H9 (cell line): Measurements from ENCODE around the gene SH3GL3. TPM values are rescaled to one million over a fixed set of nuclear protein-coding genes. Genes with fewer than 3 reads are reported as not detected.

Source experiments
- DNase-seq: peaks from one replicate; pipeline ENCODE4 v3.0.0-alpha.2; 2017
- H2AFZ ChIP-seq: one replicate; pipeline ENCODE4 v1.6.1; 2013; ENCODE audit warnings: mild to moderate bottlenecking, low read length, control low read depth, moderate library complexity
- H2AK5ac ChIP-seq: 2 replicates; pipeline ENCODE4 v1.6.1; 2013; ENCODE audit warnings: low read length, control low read depth, mixed read lengths; ENCODE audit not compliant: insufficient read length
- H2BK120ac ChIP-seq: one replicate; pipeline ENCODE4 v1.6.1; 2013; ENCODE audit warnings: low read depth, mild to moderate bottlenecking, low read length, control low read depth, inconsistent platforms; ENCODE audit not compliant: poor library complexity, severe bottlenecking
- H2BK12ac ChIP-seq: 2 replicates; pipeline ENCODE4 v1.6.1; 2013; ENCODE audit warnings: low read length, control low read depth, mixed read lengths, low read depth; ENCODE audit not compliant: insufficient read length
- H2BK15ac ChIP-seq: 2 replicates; pipeline ENCODE4 v1.6.1; 2013; ENCODE audit warnings: low read depth, low read length, control low read depth
- H2BK20ac ChIP-seq: one replicate; pipeline ENCODE4 v1.6.1; 2013; ENCODE audit warnings: low read depth, mild to moderate bottlenecking, low read length, control low read depth, inconsistent platforms; ENCODE audit not compliant: poor library complexity, severe bottlenecking
- H2BK5ac ChIP-seq: 2 replicates; pipeline ENCODE4 v1.6.1; 2013; ENCODE audit warnings: low read length, control low read depth, mixed read lengths; ENCODE audit not compliant: insufficient read length
- H3K14ac ChIP-seq: 2 replicates; pipeline ENCODE4 v1.6.1; 2013; ENCODE audit warnings: low read length, control low read depth; ENCODE audit not compliant: insufficient read depth
- H3K18ac ChIP-seq: 2 replicates; pipeline ENCODE4 v1.6.1; 2013; ENCODE audit warnings: low read depth, mild to moderate bottlenecking, mixed read lengths, low read length, control low read depth; ENCODE audit not compliant: insufficient read length
- H3K23ac ChIP-seq: 2 replicates; pipeline ENCODE4 v1.6.1; 2013; ENCODE audit warnings: low read length, control low read depth, mixed read lengths, low read depth; ENCODE audit not compliant: insufficient read length
- H3K23me2 ChIP-seq: 2 replicates; pipeline ENCODE4 v1.6.1; 2013; ENCODE audit warnings: low read depth, mild to moderate bottlenecking, mixed read lengths, low read length, control low read depth; ENCODE audit not compliant: insufficient read length, poor library complexity, severe bottlenecking
- H3K27ac ChIP-seq: 2 replicates; pipeline ENCODE4 v1.5.1; 2013; ENCODE audit warnings: low read length, control low read depth, mixed read lengths, low read depth; ENCODE audit not compliant: insufficient read length
- H3K27me3 ChIP-seq: 2 replicates; pipeline ENCODE4 v1.6.1; 2013; ENCODE audit warnings: low read length, control low read depth, inconsistent platforms; ENCODE audit not compliant: insufficient read depth
- H3K4ac ChIP-seq: 2 replicates; pipeline ENCODE4 v1.6.1; 2013; ENCODE audit warnings: low read depth, mild to moderate bottlenecking, control low read depth, inconsistent platforms, low read length, moderate library complexity
- H3K4me1 ChIP-seq: 2 replicates; pipeline ENCODE4 v1.6.1; 2013; ENCODE audit warnings: low read length, control low read depth, inconsistent platforms; ENCODE audit not compliant: insufficient read depth
- H3K4me2 ChIP-seq: 2 replicates; pipeline ENCODE4 v1.6.1; 2013; ENCODE audit warnings: low read length, control low read depth, mixed read lengths; ENCODE audit not compliant: insufficient read length, insufficient read depth
- H3K56ac ChIP-seq: 2 replicates; pipeline ENCODE4 v1.6.1; 2013; ENCODE audit warnings: low read depth, mild to moderate bottlenecking, mixed read lengths, low read length, control low read depth; ENCODE audit not compliant: insufficient read length
- H3K79me1 ChIP-seq: 2 replicates; pipeline ENCODE4 v1.6.1; 2013; ENCODE audit warnings: low read depth, mild to moderate bottlenecking, moderate library complexity, low read length, control low read depth, inconsistent platforms; ENCODE audit not compliant: insufficient read depth, poor library complexity, severe bottlenecking
- H3K79me2 ChIP-seq: 2 replicates; pipeline ENCODE4 v1.6.1; 2013; ENCODE audit warnings: low read length, control low read depth, inconsistent platforms; ENCODE audit not compliant: insufficient read depth
- H3K9ac ChIP-seq: 2 replicates; pipeline ENCODE4 v1.6.1; 2013; ENCODE audit warnings: low read length, control low read depth, mixed read lengths; ENCODE audit not compliant: insufficient read length; ENCODE audit errors: extremely low read depth
- H3K9me3 ChIP-seq: one replicate; pipeline ENCODE4 v1.6.1; 2013; ENCODE audit warnings: low read depth, low read length, inconsistent platforms; ENCODE audit not compliant: control insufficient read depth
- H3T11ph ChIP-seq: one replicate; pipeline ENCODE4 v1.6.1; 2013; ENCODE audit warnings: mild to moderate bottlenecking, low read length, control low read depth, inconsistent platforms
- H4K20me1 ChIP-seq: one replicate; pipeline ENCODE4 v1.6.1; 2013; ENCODE audit not compliant: control insufficient read depth, insufficient read length, insufficient read depth
- H4K5ac ChIP-seq: 2 replicates; pipeline ENCODE4 v1.6.1; 2013; ENCODE audit warnings: low read depth, mild to moderate bottlenecking, mixed read lengths, low read length, control low read depth; ENCODE audit not compliant: insufficient read length
- H4K8ac ChIP-seq: replicated peaks from 2 replicates; pipeline ENCODE4 v1.6.1; 2013; ENCODE audit warnings: low read length, control low read depth, mixed read lengths, low read depth; ENCODE audit not compliant: insufficient read length
- H4K91ac ChIP-seq: 2 replicates; pipeline ENCODE4 v1.6.1; 2013; ENCODE audit warnings: low read depth, mild to moderate bottlenecking, moderate library complexity, mixed read lengths, low read length, control low read depth; ENCODE audit not compliant: insufficient read length
- H3K27ac Mint-ChIP-seq, 3 experiments: 2 replicates in 2 of 3; 3 replicates in 1 of 3; pipeline ENCODE4 v1.8.0; 2020 to 2021; ENCODE audit warnings: mixed read lengths in 3 of 3, mild to moderate bottlenecking in 1 of 3, moderate library complexity in 1 of 3
- H3K27me3 Mint-ChIP-seq: 2 replicates; pipeline ENCODE4 v1.8.0; 2021; ENCODE audit warnings: low read depth, mild to moderate bottlenecking, moderate library complexity, mixed read lengths
- H3K36me3 Mint-ChIP-seq, 3 experiments: 2 replicates in 2 of 3; 3 replicates in 1 of 3; pipeline ENCODE4 v1.8.0; 2020 to 2021; ENCODE audit warnings: low read depth in 3 of 3, mixed read lengths in 3 of 3; ENCODE audit not compliant: insufficient read depth in 1 of 3
- H3K4me1 Mint-ChIP-seq, 2 experiments: 2 replicates each; pipeline ENCODE4 v1.8.0; 2020; ENCODE audit warnings: mixed read lengths in 2 of 2
- H3K4me3 Mint-ChIP-seq, 2 experiments: 2 replicates in 1 of 2; 3 replicates in 1 of 2; pipeline ENCODE4 v1.8.0; 2020 to 2021; ENCODE audit warnings: mild to moderate bottlenecking in 2 of 2, mixed read lengths in 2 of 2, moderate library complexity in 1 of 2
- H3K9me3 Mint-ChIP-seq, 2 experiments: 2 replicates in 1 of 2; 3 replicates in 1 of 2; pipeline ENCODE4 v1.8.0; 2020; ENCODE audit warnings: mild to moderate bottlenecking in 2 of 2, mixed read lengths in 2 of 2, moderate library complexity in 1 of 2
- CTCF ChIP-seq: fragments of 200-600 bp; sonication (generic); conservative IDR thresholded peaks from 3 replicates; pipeline ENCODE4 v1.8.0; 2021; ENCODE audit warnings: antibody characterized with exemption, mild to moderate bottlenecking
- WGBS: extraction: QIAGEN DNeasy Blood & Tissue Kit; methylation state at CpG from one replicate; pipeline ENCODE4 v1.1.7; 2013; ENCODE audit warnings: missing lambda C conversion rate, low lambda C conversion rate, mixed read lengths; ENCODE audit not compliant: insufficient read length; ENCODE audit errors: extremely low coverage; 5-methylcytosine and 5-hydroxymethylcytosine counted together
- total RNA-seq: library from RNA; stranded (reverse); gene quantifications from 2 replicates; pipeline ENCODE4 v1.2.1, GENCODE V29; 2021

Gene SH3GL3
- total RNA-seq, 1 experiment from 2014 or later = 11.2 TPM

GRCh38 chr15:83613714-83614113 lies 166.6 kb downstream of the SH3GL3 start:
- TF ChIP-seq CTCF = no peak
- no peak for DNase-seq
- H3K27ac Mint-ChIP-seq = no peak overlapping the region

More at GRCh38 chr15:83613714-83614113, 166.6 kb downstream of the SH3GL3 start:
- no CpG with 5 or more reads among the region's 2 CpGs for WGBS
- Histone ChIP-seq H2BK5ac (no peak overlapping the region), H2BK120ac (no peak overlapping the region), H2BK15ac (no peak overlapping the region), H3K4ac (no peak overlapping the region), H3K56ac (no peak overlapping the region), H2AFZ (no peak overlapping the region), H2BK12ac (no peak overlapping the region), H3K79me2 (no peaks in the 10 kb centered on the region), H2AK5ac (no peak overlapping the region), H3K9me3 (no peaks in the 10 kb centered on the region), H3T11ph (no peak overlapping the region), H4K91ac (no peak overlapping the region), H3K23me2 (no peaks in the 10 kb centered on the region), H2BK20ac (no peak overlapping the region), H3K27me3 (no peaks in the 10 kb centered on the region), H3K4me2 (no peak overlapping the region), H4K5ac (no peak overlapping the region), H4K8ac (no peak overlapping the region), H3K23ac (no peak overlapping the region), H3K14ac (no peak overlapping the region), H3K79me1 (no peaks in the 10 kb centered on the region), H3K18ac (no peak overlapping the region), H3K4me1 (no peaks in the 10 kb centered on the region), H4K20me1 (no peaks in the 10 kb centered on the region), H3K27ac (no peak overlapping the region), H3K9ac (no peak overlapping the region)
- H3K4me3 Mint-ChIP-seq = no peak overlapping the region
- H3K4me1 Mint-ChIP-seq = no peaks in the 10 kb centered on the region
- peaks cover 0 to 2% (median 0%) of the 10 kb centered on the region in 3 experiments; a peak in 1 of 7 replicates for H3K36me3 Mint-ChIP-seq
- no peaks in the 10 kb centered on the region for H3K9me3 Mint-ChIP-seq
- H3K27me3 Mint-ChIP-seq = no peaks in the 10 kb centered on the region
